GM12878 (cell line): ENCODE measurements around the gene SLC22A4. TPM values are rescaled to one million over a fixed set of nuclear protein-coding genes. Genes with fewer than 3 reads are reported as not detected.

Experiments used
- ATAC-seq: fragments of 200-7000 bp; cut with Tn5 transposase; 3 replicates; pipeline ENCODE4 v1.9.1; 2020; ENCODE audit warnings: mild to moderate bottlenecking, moderate library complexity
- BruUV-seq: library from RNA; stranded (reverse); fragments of 400-500 nt; replicated peaks from 2 replicates; lab custom pipeline; 2021; lab: Mats Ljungman, UMichigan
- CTCF ChIA-PET: fragments of 300-600 bp; sonication (Branson Sonifier 250); formaldehyde crosslinking; extraction: SDS; loops from one replicate; lab custom pipeline; 2021; ENCODE audit warnings: inconsistent platforms; lab: Yijun Ruan, JAX
- POLR2A ChIA-PET: fragments of 350-600 bp; formaldehyde crosslinking; extraction: SDS; loops from one replicate; lab custom pipeline; 2021; ENCODE audit warnings: inconsistent platforms; lab: Charles Lee
- RAD21 ChIA-PET: fragments of 300-600 bp; sonication (Branson Sonifier 250); formaldehyde crosslinking; loops from one replicate; lab custom pipeline; 2023; ENCODE audit warnings: antibody characterized with exemption; ENCODE audit not compliant: unreplicated experiment; lab: Charles Lee
- SMC1A ChIA-PET: fragments of 300-600 bp; sonication (Branson Sonifier 250); formaldehyde crosslinking; loops from one replicate; lab custom pipeline; 2023; ENCODE audit not compliant: unreplicated experiment, uncharacterized antibody; lab: Charles Lee
- DNase-seq: peaks from one replicate; pipeline ENCODE4 v3.0.0-alpha.2; 2011; ENCODE audit warnings: low read depth, low spot score
- FAIRE-seq: peaks from 3 replicates; lab custom pipeline; 2011; peaks lifted over from hg19 to GRCh38; lab: Jason Lieb, UNC
- H2AFZ ChIP-seq: 2 replicates; pipeline ENCODE4 v1.6.0; 2011; ENCODE audit warnings: low read depth, low read length, control low read depth; ENCODE audit not compliant: control insufficient read depth
- H3K27ac ChIP-seq: 2 replicates; pipeline ENCODE4 v1.5.1; 2011; ENCODE audit warnings: control low read depth; ENCODE audit not compliant: control insufficient read depth, insufficient read depth
- H3K27me3 ChIP-seq, 2 experiments: replicated peaks in 1 of 2; 2 replicates each; pipeline versions ENCODE4 v1.6.0 to v1.6.1; 2011; ENCODE audit warnings: low read length in 1 of 2; ENCODE audit not compliant: control insufficient read depth in 2 of 2, insufficient read depth in 2 of 2
- H3K36me3 ChIP-seq, 2 experiments: 2 replicates each; pipeline ENCODE4 v1.5.1; 2011; ENCODE audit warnings: low read length in 1 of 2; ENCODE audit not compliant: control insufficient read depth in 2 of 2, insufficient read depth in 2 of 2
- H3K4me1 ChIP-seq: 2 replicates; pipeline ENCODE4 v1.6.1; 2011; ENCODE audit warnings: mild to moderate bottlenecking, low read length, moderate library complexity, mixed read lengths; ENCODE audit not compliant: control insufficient read depth, insufficient read depth
- H3K4me2 ChIP-seq: 2 replicates; pipeline ENCODE4 v1.6.0; 2011; ENCODE audit warnings: control low read depth; ENCODE audit not compliant: control insufficient read depth, insufficient read depth
- H3K4me3 ChIP-seq: fragments of 200-600 bp; sonication (generic); 2 replicates; pipeline ENCODE4 v1.5.1; 2016
- H3K79me2 ChIP-seq: 2 replicates; pipeline ENCODE4 v1.6.0; 2011; ENCODE audit warnings: low read length; ENCODE audit not compliant: control insufficient read depth, insufficient read depth
- H3K9ac ChIP-seq: 2 replicates; pipeline ENCODE4 v1.8.0; 2011; ENCODE audit warnings: low read length, control low read depth, mixed read lengths; ENCODE audit not compliant: control insufficient read depth, insufficient read depth
- H3K9me3 ChIP-seq: replicated peaks from 3 replicates; pipeline ENCODE4 v1.5.1; 2011; ENCODE audit warnings: mild to moderate bottlenecking, low read length; ENCODE audit not compliant: control insufficient read depth, insufficient read depth
- H4K20me1 ChIP-seq: 2 replicates; pipeline ENCODE4 v1.6.0; 2011; ENCODE audit not compliant: control insufficient read depth, insufficient read depth
- CBFB ChIP-seq: IDR thresholded peaks from 2 replicates; pipeline ENCODE4 v1.6.1; 2016; ENCODE audit warnings: antibody characterized with exemption, low read depth
- GABPA ChIP-seq: IDR thresholded peaks from 2 replicates; pipeline ENCODE4 v1.6.1; 2014; ENCODE audit warnings: antibody characterized with exemption, low read depth, mild to moderate bottlenecking, inconsistent platforms
- PML ChIP-seq: IDR thresholded peaks from 2 replicates; pipeline ENCODE4 v1.6.1; 2012; ENCODE audit warnings: low read length, inconsistent platforms
- POU2F2 ChIP-seq: IDR thresholded peaks from 3 replicates; pipeline ENCODE4 v1.6.1; 2011; ENCODE audit warnings: low read depth, mild to moderate bottlenecking, low read length, borderline replicate concordance
- WGBS: methylation state at CpG from one replicate; pipeline ENCODE4 v1.1.6; 2016; ENCODE audit warnings: low lambda C conversion rate; ENCODE audit not compliant: insufficient replicate concordance, insufficient coverage; ENCODE audit errors: missing lambda C conversion rate; 5-methylcytosine and 5-hydroxymethylcytosine counted together
- in situ Hi-C: fragments of 300-500 bp; cut with MboI; formaldehyde crosslinking; loops from 9 replicates; pipeline ENCODE4 v1.14.3; 2018; ENCODE audit warnings: mixed read lengths
- intact Hi-C: fragments of 100-400 bp; cut with micrococcal nuclease; formaldehyde crosslinking; loops from one replicate; pipeline ENCODE4 v1.14.2; 2022; ENCODE audit not compliant: unreplicated experiment
- polyA plus RNA-seq, 11 experiments: library from polyadenylated mRNA; depleted of rRNA in 4 of 11; unstranded in 6 of 11; stranded (reverse) in 5 of 11; fragments of >200 nt; fragmentation: Nextera tagmentation in 4 of 11; fragmentation: Illumina TruSeq in 1 of 11; extraction: Ambion mirVana in 4 of 11; extraction: Trizol in 1 of 11; gene quantifications; 1 replicate in 1 of 11; 2 replicates in 10 of 11; pipeline versions ENCODE4 v1.2.1 to v1.2.3, GENCODE V29; 2011 to 2016; ENCODE audit warnings: inconsistent platforms in 2 of 11, missing spikeins in 2 of 11, low read depth in 1 of 11
- total RNA-seq, 4 experiments: library from RNA; depleted of rRNA in 3 of 4; stranded (reverse); fragments of >200 nt in 3 of 4; fragmentation: Illumina TruSeq in 1 of 4; extraction: Trizol in 1 of 4; gene quantifications; 2 replicates each; pipeline versions ENCODE4 v1.2.1 to v1.2.3, GENCODE V29; 2013 to 2021
- TF ChIP-seq, protein P1 (sequence below): IDR thresholded peaks from 2 replicates; pipeline ENCODE4 v1.6.1; 2011; ENCODE audit warnings: mild to moderate bottlenecking, low read depth, low read length, moderate library complexity; ENCODE audit not compliant: insufficient replicate concordance
- TF ChIP-seq, protein P2 (sequence below): fragments of 450-650 bp; IDR thresholded peaks from 2 replicates; pipeline ENCODE4 v1.6.1; 2017; ENCODE audit warnings: borderline replicate concordance
- TF ChIP-seq, protein P3 (sequence below): IDR thresholded peaks from 2 replicates; pipeline ENCODE4 v1.6.1; 2012; ENCODE audit warnings: low read depth, low read length, improper control_type of control experiment
- TF ChIP-seq, protein P4 (sequence below): IDR thresholded peaks from 2 replicates; pipeline ENCODE4 v1.6.1; 2012; ENCODE audit warnings: low read depth, low read length, improper control_type of control experiment

Gene SLC22A4
- total and polyA plus RNA-seq, 10 of the 15 experiments (the other 5 are each of a cell fraction or from before 2014, with no cell fraction given) = 0.04 to 0.61 (median 0.10) TPM; not detected in 2

DNA sequence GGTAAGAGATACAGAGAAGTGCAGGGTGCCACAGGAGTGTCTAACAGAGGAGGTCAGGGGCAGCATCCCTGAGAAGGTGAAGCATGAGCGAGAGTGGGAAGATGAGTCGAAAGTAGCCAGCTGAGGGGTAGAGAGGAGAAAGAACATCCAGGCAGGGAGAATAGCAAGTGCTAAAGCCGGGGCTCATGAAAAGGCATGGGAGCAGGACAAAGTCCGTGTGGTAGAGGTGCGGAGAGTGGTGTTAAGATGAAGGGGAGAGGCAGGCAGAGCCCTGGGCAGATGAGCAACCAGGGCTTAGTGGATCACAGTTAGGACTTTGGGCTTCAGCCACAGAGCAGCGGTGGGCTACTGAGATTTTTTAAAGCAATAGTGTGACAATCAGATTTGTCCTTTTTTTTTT lies 85.9 kb downstream of the SLC22A4 start (continued):
- TF ChIP-seq PML = no peak
- TF ChIP-seq GABPA = no peak
- TF ChIP-seq, all 136 proteins: peak for 0

DNA sequence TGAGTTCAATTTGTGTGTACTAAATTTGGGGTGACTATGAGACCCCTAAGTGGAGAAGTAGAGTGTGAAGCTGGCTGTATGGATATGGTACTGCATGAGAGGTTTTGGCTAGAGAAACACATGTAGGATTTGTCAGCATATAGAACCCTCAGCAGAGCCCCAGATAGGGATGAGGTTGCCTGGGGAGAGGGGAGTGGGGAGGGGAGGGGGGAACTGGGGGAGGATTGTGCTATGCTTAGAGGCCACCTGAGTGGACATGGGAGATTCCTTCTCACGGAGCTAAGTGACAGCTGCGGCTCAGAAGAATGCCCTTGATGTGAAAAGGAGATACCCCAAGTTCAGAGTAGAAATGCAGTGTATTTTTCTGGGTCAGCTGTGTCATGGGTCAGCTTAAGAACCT lies 86.5 kb downstream of the SLC22A4 start:
- Histone ChIP-seq H3K4me1 (peaks cover 4% of the 10 kb centered on the region), H3K4me3 (no peak overlapping the region), H3K9me3 (no peaks in the 10 kb centered on the region), H2AFZ (no peak overlapping the region), H3K27ac (no peak overlapping the region), H3K27me3 (no peaks in the 10 kb centered on the region), H3K36me3 (no peaks in the 10 kb centered on the region; a peak in 1 of 4 replicates), H3K79me2 (no peaks in the 10 kb centered on the region), H3K9ac (no peak overlapping the region), H4K20me1 (no peaks in the 10 kb centered on the region), H3K4me2 (no peak overlapping the region)
- WGBS = 62% methylated on average over 2 of the region's 2 CpGs
- intact Hi-C loops = loop anchor here (10.0 kb wide), 1 partner anchor 214 kb away; no protein-coding TSS in a partner anchor
- ChIA-PET SMC1A (interaction anchor here (1.3 to 1.6 kb wide), 2 partner anchors 24 to 202 kb away, joined by 3 to 5 read pairs; no protein-coding TSS in a partner anchor), POLR2A (no interaction called here), CTCF (interaction anchor here (1.1 to 22.4 kb wide), 5 partner anchors 12 to 200 kb away, joined by 3 to 481 read pairs (median 10); partner anchors contain the start of gene SLC22A5), RAD21 (interaction anchor here (0.8 to 1.5 kb wide), 2 partner anchors 23 to 143 kb away, joined by 3 to 6 read pairs; no protein-coding TSS in a partner anchor)
- no peak for ATAC-seq
- no peak for FAIRE-seq
- no TSS peak for BruUV-seq
- TF ChIP-seq, protein P1, sequence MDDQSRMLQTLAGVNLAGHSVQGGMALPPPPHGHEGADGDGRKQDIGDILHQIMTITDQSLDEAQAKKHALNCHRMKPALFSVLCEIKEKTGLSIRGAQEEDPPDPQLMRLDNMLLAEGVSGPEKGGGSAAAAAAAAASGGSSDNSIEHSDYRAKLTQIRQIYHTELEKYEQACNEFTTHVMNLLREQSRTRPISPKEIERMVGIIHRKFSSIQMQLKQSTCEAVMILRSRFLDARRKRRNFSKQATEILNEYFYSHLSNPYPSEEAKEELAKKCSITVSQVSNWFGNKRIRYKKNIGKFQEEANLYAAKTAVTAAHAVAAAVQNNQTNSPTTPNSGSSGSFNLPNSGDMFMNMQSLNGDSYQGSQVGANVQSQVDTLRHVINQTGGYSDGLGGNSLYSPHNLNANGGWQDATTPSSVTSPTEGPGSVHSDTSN = no peak
- TF ChIP-seq, protein P2, sequence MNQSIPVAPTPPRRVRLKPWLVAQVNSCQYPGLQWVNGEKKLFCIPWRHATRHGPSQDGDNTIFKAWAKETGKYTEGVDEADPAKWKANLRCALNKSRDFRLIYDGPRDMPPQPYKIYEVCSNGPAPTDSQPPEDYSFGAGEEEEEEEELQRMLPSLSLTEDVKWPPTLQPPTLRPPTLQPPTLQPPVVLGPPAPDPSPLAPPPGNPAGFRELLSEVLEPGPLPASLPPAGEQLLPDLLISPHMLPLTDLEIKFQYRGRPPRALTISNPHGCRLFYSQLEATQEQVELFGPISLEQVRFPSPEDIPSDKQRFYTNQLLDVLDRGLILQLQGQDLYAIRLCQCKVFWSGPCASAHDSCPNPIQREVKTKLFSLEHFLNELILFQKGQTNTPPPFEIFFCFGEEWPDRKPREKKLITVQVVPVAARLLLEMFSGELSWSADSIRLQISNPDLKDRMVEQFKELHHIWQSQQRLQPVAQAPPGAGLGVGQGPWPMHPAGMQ = no peak
- TF ChIP-seq, protein P3, sequence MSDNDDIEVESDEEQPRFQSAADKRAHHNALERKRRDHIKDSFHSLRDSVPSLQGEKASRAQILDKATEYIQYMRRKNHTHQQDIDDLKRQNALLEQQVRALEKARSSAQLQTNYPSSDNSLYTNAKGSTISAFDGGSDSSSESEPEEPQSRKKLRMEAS = no peak
- no peak for TF ChIP-seq CBFB
- no peak for TF ChIP-seq POU2F2
- TF ChIP-seq, protein P4, sequence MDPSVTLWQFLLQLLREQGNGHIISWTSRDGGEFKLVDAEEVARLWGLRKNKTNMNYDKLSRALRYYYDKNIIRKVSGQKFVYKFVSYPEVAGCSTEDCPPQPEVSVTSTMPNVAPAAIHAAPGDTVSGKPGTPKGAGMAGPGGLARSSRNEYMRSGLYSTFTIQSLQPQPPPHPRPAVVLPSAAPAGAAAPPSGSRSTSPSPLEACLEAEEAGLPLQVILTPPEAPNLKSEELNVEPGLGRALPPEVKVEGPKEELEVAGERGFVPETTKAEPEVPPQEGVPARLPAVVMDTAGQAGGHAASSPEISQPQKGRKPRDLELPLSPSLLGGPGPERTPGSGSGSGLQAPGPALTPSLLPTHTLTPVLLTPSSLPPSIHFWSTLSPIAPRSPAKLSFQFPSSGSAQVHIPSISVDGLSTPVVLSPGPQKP = no peak
- DNase-seq = no peak
- in situ Hi-C loops = loop anchor here (10.0 kb wide), 1 partner anchor 114 kb away; the partner anchor contains the start of gene IRF1
